Heart left ventricle (tissue), 13 donors: ENCODE measurements around the gene PKP1.

Experiments
- POLR2A ChIP-seq, 2 donors: fragments of 450-650 bp; IDR thresholded peaks; one replicate each; pipeline ENCODE4 v1.6.1; 2017; ENCODE audit warnings: antibody characterized with exemption in 2 of 2, mild to moderate bottlenecking in 2 of 2, moderate library complexity in 2 of 2
- TF ChIP-seq, protein P1 (sequence below), 12 donors: fragments of 200-600 bp; sonication (generic) in 4 of 12; IDR thresholded peaks; one replicate each; pipeline versions ENCODE4 v1.5.0 to v1.8.0; 2018 to 2022; ENCODE audit warnings: antibody characterized with exemption in 12 of 12, mild to moderate bottlenecking in 5 of 12
- donor health status: ischemic (EF 13 %, LVEDD 7.1; RV severe dilation, severe dysfunction).
- donor health status: DM: no; HTN: yes; CAD: no.
- donor health status: DM: no; HTN: no; CAD: no.
- donor health status: ischemic (EF 25% LVEDD 6.9; RV normal size, moderate dysfunction).
- donor health status: ischemic (EF 25% LVEDD 5.7; RV mildly dilated, moderate dysfunction).
- donor health status: ischemic (EF 35%, LVEDD 5.7; RV mildly dilated, moderate dysfunction).
- donor health status: nonischemic (EF 11% LVEDD 7.7; RV severe dilation, severe dysfunction).
- donor health status: DM: yes; HTN: yes; CAD: no.
- donor health status: PGD.
- donor health status: ischemic (EF 29% LVEDD 5.4; RV normal size, mild dysfunction).
- donor health status: nonischemic (EF 23%, LVEDD 6.1; RV moderate dilation, normal function).

DNA sequence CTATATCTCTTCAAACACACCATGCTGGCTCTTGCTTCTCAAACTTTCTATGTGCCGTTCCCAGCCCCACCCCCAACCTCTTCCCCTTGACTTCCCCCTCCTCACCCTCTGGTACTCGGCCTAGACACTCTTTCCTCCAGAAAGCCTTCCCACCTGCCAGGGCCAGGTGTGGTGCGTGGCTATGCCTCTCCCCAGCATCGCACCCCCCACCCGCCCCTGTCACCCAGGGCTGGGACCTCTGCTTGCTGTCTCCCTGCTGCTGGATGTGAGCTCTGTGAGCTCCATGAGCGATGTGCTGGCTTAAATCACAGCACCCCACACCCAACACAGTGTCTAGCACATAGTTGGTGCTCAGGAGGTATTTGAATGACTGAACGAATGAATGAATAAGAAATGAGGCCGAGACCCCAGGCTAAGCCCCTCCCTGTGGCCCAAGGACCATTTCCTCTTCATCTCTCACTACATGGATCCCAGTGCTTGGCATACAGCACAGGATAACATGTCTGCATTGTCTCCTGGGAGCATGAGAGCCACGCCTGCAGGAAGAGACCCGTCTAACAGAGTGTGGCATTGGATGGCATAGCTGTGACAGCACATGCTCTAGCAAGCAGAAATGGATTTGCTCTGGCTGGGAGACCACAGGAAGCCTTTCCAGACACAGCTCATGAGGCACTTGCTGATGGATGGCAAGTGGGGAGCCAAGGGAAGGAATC is 74.5 kb downstream of the PKP1 start:
- TF ChIP-seq POLR2A (IDR thresholded peaks at IDR 0.05), result no peak
- TF ChIP-seq, protein P1, sequence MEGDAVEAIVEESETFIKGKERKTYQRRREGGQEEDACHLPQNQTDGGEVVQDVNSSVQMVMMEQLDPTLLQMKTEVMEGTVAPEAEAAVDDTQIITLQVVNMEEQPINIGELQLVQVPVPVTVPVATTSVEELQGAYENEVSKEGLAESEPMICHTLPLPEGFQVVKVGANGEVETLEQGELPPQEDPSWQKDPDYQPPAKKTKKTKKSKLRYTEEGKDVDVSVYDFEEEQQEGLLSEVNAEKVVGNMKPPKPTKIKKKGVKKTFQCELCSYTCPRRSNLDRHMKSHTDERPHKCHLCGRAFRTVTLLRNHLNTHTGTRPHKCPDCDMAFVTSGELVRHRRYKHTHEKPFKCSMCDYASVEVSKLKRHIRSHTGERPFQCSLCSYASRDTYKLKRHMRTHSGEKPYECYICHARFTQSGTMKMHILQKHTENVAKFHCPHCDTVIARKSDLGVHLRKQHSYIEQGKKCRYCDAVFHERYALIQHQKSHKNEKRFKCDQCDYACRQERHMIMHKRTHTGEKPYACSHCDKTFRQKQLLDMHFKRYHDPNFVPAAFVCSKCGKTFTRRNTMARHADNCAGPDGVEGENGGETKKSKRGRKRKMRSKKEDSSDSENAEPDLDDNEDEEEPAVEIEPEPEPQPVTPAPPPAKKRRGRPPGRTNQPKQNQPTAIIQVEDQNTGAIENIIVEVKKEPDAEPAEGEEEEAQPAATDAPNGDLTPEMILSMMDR (IDR thresholded peaks at IDR 0.05), result no peak
